Measurements from ENCODE around the gene ARHGEF28. TPM values are rescaled to one million over a fixed set of nuclear protein-coding genes. Genes with fewer than 3 reads are reported as not detected.
A peak's percentile ranks its signal among the peaks of the same experiment; 100 is the strongest.

The ARHGEF28 gene
- total and polyA plus RNA-seq, 2 of the 13 experiments (the other 11 are each of a cell fraction or from before 2014, with no cell fraction given), result 17.4 to 34.1 TPM

DNA sequence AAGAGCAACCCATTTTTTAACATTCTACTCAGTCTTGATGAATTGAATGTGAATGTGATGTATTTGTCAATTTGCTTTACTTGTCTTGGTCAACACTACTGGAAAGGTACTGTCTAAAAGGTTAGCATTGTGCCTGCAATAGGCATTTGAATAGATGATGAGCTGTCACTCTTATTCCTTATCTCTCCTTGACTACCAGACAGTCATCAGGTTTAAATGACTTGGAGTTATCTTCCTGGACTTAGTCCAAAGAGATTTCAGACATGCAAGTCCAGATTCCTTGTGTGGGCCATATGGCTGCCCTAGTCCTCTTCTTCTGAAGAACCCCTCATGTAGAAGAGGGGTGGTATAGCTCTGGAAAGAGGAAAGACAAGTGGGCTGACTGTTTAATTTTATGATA, 4.8 kb downstream of the ARHGEF28 start:
- no peak overlapping the region for H2AFZ ChIP-seq (ENCODE audit: low read length)
- in situ Hi-C loops (cut with HindIII; ENCODE audit: extremely low pct_ligation_motif_present, low pct_unique_long_range_greater_than_20kb), result no loop called here
- TF ChIP-seq, protein P1, sequence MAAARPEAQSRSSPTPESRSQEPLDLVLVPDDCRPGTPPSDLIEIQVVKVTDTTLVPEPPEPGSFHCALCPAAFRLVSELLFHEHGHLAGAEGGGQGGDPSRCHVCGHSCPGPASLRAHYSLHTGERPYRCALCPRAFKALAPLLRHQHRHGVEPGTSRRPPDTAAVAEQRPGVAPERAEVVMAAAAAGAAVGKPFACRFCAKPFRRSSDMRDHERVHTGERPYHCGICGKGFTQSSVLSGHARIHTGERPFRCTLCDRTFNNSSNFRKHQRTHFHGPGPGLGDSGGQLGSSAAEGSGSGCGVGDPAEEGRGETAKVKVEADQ (CRISPR knock-in tag; IDR thresholded peaks at IDR 0.05; ENCODE audit: borderline replicate concordance), result no peak
- no peak for TF ChIP-seq ZNF3 (CRISPR knock-in tag; IDR thresholded peaks at IDR 0.05)
- ATAC-seq (no peak), DNase-seq (ENCODE audit: low spot score) (no peak), FAIRE-seq (no peak)
- H3K27ac ChIP-seq (ENCODE audit: extremely low read length, insufficient read depth, low read length), result no peak overlapping the region
- ChIA-PET CTCF (ENCODE audit: low intra/inter-chr PET ratio, low total read pairs) (interaction anchor here (1.5 kb wide), 1 partner anchor 40 kb away, joined by 3 read pairs; no protein-coding TSS in a partner anchor), POLR2A (no interaction called here)
- H3K4me2 ChIP-seq (ENCODE audit: low read depth, low read length), result no peak overlapping the region
- peaks cover 84% of the 10 kb centered on the region for H3K79me2 ChIP-seq (ENCODE audit: insufficient read depth, low read length)
- intact Hi-C loops (cut with micrococcal nuclease; ENCODE audit: unreplicated experiment), result no loop called here
- no peaks in the 10 kb centered on the region for H3K36me3 ChIP-seq (replicated peaks in 1 of 2; ENCODE audit: control insufficient read depth in 1 of 2, insufficient read depth in 2 of 2, low read length in 2 of 2)
- H4K20me1 ChIP-seq (ENCODE audit: insufficient read depth, low read length), result peaks cover 7% of the 10 kb centered on the region
- peaks cover 63% of the 10 kb centered on the region for H3K4me1 ChIP-seq (ENCODE audit: insufficient read depth, low read length)
- H3K9me3 ChIP-seq (ENCODE audit: low read length), result no peaks in the 10 kb centered on the region
- H3K9ac ChIP-seq (ENCODE audit: insufficient read depth, low read depth, low read length), result no peak overlapping the region
- BruUV-seq (replicated peaks), result no TSS peak
- no peak overlapping the region for H3K4me3 ChIP-seq (replicated peaks in 1 of 3; ENCODE audit: insufficient read depth in 1 of 3, low read depth in 2 of 3, low read length in 3 of 3)
- no peaks in the 10 kb centered on the region; a peak in 1 of 5 replicates for H3K27me3 ChIP-seq (ENCODE audit: control insufficient read depth in 1 of 2, insufficient read depth in 2 of 2, low read length in 2 of 2)

DNA sequence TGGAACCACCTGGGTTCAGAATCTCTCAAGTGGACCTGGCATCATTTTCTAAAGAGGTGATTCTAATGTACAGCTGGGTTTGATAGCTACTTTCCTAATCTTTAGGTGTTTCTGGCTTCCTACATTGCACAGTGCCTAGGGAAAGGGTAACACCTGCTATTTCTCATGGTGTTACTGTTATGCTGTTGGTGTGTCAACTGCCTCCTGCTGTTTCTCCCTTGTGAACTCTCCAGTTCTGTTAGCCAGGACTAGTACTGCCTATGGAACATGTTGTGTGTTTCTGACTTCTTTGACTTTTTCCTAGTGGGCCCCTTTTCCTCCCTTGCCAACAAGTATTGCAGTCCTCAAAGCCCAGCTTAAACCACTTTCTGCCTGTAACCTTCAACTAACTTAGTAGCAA, 5.5 kb downstream of the ARHGEF28 start:
- Histone ChIP-seq H3K9ac (ENCODE audit: insufficient read depth, low read depth, low read length) (no peak overlapping the region), H2AFZ (ENCODE audit: low read length) (no peak overlapping the region), H3K36me3 (replicated peaks in 1 of 2; ENCODE audit: control insufficient read depth in 1 of 2, insufficient read depth in 2 of 2, low read length in 2 of 2) (0 out of 5 replicates have a peak, but pooled peaks cover 0 to 1% of the 10 kb centered on the region in 2 experiments), H4K20me1 (ENCODE audit: insufficient read depth, low read length) (peaks cover 7% of the 10 kb centered on the region), H3K4me1 (ENCODE audit: insufficient read depth, low read length) (peaks cover 63% of the 10 kb centered on the region), H3K27ac (ENCODE audit: extremely low read length, insufficient read depth, low read length) (no peak overlapping the region), H3K27me3 (ENCODE audit: control insufficient read depth in 1 of 2, insufficient read depth in 2 of 2, low read length in 2 of 2) (no peaks in the 10 kb centered on the region; a peak in 1 of 5 replicates), H3K4me2 (ENCODE audit: low read depth, low read length) (0 out of 2 replicates have a peak overlapping the region, but pooled peaks have one; percentile 33), H3K9me3 (ENCODE audit: low read length) (no peaks in the 10 kb centered on the region), H3K79me2 (ENCODE audit: insufficient read depth, low read length) (peaks cover 86% of the 10 kb centered on the region), H3K4me3 (replicated peaks in 1 of 3; ENCODE audit: insufficient read depth in 1 of 3, low read depth in 2 of 3, low read length in 3 of 3) (no peak overlapping the region)
- ATAC-seq (no peak), DNase-seq (ENCODE audit: low spot score) (no peak), FAIRE-seq (no peak)
- BruUV-seq (replicated peaks), result no TSS peak
- in situ Hi-C loops (cut with HindIII; ENCODE audit: extremely low pct_ligation_motif_present, low pct_unique_long_range_greater_than_20kb), result no loop called here
- ChIA-PET POLR2A (no interaction called here), CTCF (ENCODE audit: low intra/inter-chr PET ratio, low total read pairs) (interaction anchor here (1.5 kb wide), 1 partner anchor 40 kb away, joined by 3 read pairs; no protein-coding TSS in a partner anchor)
- intact Hi-C loops (cut with micrococcal nuclease; ENCODE audit: unreplicated experiment), result no loop called here
- TF ChIP-seq, protein P2, sequence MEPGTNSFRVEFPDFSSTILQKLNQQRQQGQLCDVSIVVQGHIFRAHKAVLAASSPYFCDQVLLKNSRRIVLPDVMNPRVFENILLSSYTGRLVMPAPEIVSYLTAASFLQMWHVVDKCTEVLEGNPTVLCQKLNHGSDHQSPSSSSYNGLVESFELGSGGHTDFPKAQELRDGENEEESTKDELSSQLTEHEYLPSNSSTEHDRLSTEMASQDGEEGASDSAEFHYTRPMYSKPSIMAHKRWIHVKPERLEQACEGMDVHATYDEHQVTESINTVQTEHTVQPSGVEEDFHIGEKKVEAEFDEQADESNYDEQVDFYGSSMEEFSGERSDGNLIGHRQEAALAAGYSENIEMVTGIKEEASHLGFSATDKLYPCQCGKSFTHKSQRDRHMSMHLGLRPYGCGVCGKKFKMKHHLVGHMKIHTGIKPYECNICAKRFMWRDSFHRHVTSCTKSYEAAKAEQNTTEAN (CRISPR knock-in tag; conservative IDR thresholded peaks at IDR 0.05), result no peak
- TF ChIP-seq ZSCAN25 (CRISPR knock-in tag; IDR thresholded peaks at IDR 0.05) (no peak), PHB2 (IDR thresholded peaks at IDR 0.05; ENCODE audit: partially characterized antibody) (no peak), FOXM1 (CRISPR knock-in tag; IDR thresholded peaks at IDR 0.05) (no peak), MZF1 (CRISPR knock-in tag; IDR thresholded peaks at IDR 0.05; ENCODE audit: borderline replicate concordance) (no peak), ZNF446 (CRISPR knock-in tag; IDR thresholded peaks at IDR 0.05) (no peak), ZNF124 (CRISPR knock-in tag; IDR thresholded peaks at IDR 0.05) (no peak), GPN1 (CRISPR knock-in tag; IDR thresholded peaks at IDR 0.05; ENCODE audit: borderline replicate concordance) (no peak), WIZ (CRISPR knock-in tag; IDR thresholded peaks at IDR 0.05) (no peak), ZNF282 (IDR thresholded peaks at IDR 0.05; ENCODE audit: partially characterized antibody) (no peak), ZNF230 (CRISPR knock-in tag; IDR thresholded peaks at IDR 0.05) (no peak)
- TF ChIP-seq, protein P3, sequence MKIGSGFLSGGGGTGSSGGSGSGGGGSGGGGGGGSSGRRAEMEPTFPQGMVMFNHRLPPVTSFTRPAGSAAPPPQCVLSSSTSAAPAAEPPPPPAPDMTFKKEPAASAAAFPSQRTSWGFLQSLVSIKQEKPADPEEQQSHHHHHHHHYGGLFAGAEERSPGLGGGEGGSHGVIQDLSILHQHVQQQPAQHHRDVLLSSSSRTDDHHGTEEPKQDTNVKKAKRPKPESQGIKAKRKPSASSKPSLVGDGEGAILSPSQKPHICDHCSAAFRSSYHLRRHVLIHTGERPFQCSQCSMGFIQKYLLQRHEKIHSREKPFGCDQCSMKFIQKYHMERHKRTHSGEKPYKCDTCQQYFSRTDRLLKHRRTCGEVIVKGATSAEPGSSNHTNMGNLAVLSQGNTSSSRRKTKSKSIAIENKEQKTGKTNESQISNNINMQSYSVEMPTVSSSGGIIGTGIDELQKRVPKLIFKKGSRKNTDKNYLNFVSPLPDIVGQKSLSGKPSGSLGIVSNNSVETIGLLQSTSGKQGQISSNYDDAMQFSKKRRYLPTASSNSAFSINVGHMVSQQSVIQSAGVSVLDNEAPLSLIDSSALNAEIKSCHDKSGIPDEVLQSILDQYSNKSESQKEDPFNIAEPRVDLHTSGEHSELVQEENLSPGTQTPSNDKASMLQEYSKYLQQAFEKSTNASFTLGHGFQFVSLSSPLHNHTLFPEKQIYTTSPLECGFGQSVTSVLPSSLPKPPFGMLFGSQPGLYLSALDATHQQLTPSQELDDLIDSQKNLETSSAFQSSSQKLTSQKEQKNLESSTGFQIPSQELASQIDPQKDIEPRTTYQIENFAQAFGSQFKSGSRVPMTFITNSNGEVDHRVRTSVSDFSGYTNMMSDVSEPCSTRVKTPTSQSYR (CRISPR knock-in tag; IDR thresholded peaks at IDR 0.05; ENCODE audit: borderline replicate concordance), result no peak
